Dedifferentiated amniotic fluid mesenchymal stem cell (primary cell): Measurements from ENCODE around the gene B3GALT4.
"Not testable (repeated sequence)": the region's sequence is repeated elsewhere in the genome, so short reads cannot be mapped to it uniquely, and the experiment has no call there.

Experiments
- DNase-seq: peaks from one replicate; pipeline ENCODE4 v3.0.0-alpha.2; 2016; ENCODE audit errors: extremely low spot score

B3GALT4 gene

DNA sequence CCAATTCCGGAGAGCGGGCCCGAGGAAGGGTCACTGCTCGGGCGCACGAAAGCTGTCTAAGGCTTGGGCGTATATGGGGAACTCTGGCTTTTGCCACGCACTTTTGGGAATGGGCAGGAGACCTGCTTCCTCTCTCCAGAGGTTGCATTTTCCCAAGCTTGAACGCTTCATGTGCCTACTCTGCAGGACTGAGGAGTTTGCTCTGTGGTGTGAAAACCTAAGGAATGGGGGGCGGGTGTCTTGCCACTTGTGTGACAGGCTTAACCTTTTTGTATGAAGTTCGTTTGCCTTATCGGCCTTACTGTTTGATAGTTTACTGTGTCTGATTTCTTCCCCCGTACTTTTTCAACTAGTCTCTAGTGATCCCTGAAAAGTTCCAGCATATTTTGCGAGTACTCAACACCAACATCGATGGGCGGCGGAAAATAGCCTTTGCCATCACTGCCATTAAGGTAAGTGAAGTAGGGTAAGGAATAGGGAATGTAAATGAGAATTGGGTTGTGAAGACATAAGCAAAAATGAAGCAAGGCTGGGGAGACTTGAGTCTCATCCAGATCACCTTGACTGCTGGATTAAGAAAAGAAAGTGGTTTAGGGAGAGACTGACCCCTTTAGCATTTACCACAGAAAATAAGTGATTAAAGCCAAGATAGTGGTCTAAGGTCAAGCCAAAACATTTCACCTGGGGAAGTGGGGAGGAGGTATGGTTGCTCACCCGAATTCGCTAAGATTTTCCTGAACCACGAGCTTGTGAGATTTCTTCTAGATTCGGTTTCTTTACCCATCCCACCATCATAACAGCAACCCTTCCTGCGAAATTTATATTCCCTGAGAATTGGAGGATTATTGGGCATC is 4.4 kb upstream of the B3GALT4 start:
- DNase-seq, result no peak

DNA sequence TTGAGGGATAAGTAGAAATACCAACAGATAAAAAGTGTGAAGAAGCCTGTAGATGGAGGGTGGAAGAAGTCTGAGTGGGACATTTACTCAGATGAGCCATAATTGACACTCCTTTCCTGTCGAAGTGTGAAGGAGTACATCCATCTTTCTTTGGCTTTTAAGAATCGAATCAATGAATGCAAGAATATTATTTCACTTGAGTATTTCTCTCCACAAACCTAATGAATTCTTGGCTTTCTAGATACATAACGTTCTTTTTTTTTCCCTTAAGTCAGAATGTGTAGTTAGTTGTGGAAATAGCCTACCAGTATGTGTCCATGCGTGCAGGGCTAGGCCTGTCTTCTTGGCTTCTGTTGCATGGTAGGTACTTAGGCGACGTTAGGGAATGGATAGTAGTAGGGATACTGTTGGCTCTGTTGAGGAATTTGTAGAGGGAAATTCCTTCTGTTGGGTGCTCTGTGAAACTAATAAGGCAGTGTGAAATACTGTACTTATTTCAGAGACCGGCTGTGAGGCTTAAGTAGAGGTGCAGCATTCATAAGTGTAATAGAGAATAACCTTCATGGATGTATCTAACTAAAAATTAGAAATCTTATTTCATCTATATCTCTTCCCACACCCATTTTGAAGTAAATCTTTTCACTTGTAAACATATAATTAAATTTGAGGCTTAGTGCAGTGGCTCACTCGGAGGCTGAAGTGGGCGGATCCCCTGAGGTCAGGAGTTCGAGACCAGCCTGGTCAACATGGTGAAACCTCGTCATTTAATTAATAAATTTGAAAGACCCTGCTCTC is 3.6 kb upstream of the B3GALT4 start:
- DNase-seq, result no peak

DNA sequence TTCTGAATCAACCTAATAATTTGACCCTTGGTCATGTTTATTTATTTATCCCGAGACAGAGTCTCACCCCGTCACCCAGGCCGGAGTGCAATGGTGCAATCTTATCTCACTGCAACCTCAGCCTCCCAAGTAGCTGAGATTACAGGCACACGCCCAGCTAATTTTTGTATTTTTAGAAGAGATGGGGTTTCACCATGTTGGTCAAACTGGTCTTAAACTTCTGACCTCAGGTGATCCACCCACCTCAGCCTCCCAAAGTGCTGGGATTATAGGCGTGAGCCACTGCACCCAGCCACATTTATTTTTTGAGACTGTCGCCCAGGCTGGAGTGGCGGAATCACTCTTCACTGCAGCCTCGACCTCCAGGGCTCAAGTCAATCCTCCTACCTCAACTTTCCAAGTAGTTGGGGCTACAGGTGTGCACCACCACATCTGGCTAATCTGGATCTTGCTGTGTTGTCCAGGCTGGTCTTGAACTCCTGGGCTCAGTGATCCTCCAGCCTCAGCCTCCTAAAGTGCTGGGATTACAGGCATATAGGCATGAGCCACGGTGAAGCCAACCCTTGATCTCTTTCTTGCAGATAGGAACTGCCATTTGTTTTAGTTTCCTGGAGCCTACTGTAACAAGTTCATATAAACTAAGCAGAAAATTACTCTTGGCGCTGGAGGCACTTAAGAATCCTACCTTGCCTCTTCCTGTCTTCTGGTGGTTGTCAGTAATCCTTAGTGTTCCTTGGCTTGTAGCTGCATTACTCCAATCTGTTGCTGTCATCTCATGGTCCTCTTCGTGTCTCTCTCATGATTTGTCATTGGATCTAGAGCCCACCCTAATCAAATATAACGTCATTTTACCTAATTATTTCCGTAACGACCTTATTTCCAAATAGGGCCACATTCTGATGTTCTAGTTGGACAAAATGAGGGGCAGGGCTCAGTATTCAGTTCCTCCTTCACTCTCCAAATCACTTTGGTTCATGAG is 2.7 kb upstream of the B3GALT4 start:
- no peak for DNase-seq

DNA sequence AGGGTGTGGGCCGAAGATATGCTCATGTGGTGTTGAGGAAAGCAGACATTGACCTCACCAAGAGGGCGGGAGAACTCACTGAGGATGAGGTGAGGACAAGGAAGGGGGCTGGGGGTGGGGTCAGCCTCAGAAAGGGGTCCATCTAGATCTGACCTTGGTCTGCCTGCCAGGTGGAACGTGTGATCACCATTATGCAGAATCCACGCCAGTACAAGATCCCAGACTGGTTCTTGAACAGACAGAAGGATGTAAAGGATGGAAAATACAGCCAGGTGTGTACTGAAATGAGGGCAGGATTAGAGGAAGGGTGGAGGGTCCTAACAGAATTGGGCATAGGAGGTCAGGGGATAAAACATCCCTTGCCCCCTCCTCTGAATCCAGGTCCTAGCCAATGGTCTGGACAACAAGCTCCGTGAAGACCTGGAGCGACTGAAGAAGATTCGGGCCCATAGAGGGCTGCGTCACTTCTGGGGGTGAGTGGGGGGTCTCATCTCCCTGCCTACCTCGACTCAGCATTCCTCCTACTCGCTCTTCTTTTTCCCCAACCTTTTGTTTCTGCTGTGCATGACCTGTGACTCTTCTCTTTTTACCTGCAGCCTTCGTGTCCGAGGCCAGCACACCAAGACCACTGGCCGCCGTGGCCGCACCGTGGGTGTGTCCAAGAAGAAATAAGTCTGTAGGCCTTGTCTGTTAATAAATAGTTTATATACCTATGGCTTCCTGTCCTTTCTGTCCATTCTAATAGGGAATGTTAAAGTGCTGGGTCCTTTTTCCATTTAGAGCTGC is 935 bp upstream of the B3GALT4 start:
- DNase-seq, result not testable (repeated sequence)

DNA sequence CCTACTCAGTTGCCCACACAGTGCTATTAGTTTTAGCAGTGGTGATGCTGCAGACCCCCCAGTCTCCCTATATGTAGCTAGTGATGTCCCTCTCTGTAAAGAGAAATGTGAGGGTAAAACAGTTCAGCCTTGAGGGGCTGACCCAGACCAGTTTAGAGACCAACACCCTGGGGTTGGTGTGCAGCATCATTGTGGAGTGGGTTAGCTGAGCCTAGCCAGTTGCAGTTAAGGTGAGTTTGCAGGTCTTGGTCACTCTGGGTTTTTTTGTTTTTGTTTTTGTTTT is 401 bp upstream of the B3GALT4 start:
- no peak for DNase-seq

DNA sequence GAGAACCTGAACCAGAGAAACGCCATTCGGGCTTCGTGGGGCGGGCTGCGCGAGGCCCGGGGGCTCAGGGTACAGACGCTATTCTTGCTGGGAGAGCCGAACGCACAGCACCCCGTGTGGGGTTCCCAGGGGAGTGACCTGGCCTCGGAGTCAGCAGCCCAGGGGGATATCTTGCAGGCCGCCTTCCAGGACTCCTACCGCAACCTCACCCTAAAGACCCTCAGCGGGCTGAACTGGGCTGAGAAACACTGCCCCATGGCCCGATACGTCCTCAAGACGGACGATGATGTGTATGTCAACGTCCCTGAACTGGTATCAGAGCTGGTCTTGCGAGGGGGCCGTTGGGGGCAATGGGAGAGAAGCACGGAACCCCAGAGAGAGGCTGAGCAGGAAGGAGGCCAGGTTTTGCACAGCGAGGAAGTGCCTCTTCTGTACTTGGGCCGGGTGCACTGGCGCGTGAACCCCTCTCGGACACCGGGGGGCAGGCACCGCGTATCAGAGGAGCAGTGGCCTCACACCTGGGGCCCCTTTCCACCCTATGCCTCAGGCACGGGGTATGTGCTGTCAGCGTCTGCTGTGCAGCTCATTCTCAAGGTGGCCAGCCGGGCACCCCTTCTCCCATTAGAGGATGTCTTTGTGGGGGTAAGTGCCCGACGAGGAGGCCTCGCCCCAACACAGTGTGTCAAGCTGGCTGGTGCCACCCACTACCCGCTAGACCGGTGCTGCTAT is 904 bp downstream of the B3GALT4 start:
- no peak for DNase-seq

DNA sequence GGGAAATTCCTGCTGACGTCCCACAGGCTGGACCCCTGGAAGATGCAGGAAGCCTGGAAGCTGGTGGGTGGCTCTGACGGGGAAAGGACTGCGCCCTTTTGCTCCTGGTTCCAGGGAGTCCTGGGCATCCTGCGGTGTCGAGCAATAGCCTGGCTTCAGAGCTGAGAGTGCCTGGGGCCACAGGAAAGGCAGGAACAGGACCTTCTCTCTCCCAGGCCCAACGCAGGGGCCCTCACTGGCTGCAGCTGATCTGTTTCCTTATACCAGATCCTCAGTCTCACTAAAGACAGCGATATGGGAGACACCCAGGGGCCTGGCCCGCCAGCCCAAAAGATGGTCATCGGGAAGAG is 1.4 kb downstream of the B3GALT4 start:
- no peak for DNase-seq

DNA sequence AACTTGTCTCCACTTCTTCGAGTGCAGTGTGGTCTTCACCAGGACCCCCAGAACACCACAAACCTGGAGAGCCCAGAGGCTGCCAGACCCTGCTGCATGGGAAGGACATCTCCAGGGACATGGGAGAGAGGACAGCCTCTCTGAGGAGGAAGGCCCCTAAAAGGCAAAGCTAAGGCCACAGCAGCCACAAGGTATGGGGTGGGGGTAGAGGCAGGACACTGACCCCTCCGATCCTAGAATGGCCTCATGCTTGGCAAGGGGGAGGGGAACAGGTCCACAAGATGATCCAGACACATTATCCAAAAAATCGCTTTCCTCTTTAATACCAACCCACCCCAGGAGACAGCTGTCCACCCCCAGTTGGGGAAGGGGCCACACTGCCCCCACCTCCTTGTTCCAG is 1.9 kb downstream of the B3GALT4 start:
- DNase-seq, result no peak

DNA sequence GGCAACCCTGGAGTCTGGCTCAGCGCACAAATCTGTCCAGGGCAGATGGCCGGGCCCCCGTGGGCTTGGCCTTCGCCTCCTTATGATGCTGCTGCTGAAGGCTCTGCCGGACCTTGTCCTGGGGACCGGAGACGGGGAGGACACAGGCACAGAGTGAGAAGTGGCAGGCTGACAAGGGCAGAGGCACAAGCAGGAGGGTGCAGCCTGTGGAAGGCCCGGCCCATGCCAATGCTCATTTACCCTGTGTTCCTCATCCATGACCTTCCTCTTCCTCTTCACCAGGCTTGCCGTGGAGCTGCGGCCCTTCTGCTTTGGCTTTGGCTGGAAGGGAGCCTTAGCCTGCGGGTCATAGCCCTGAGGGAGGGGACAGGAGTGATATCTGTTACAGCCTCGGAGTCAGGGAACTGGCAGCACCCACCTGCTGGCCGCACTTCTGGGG is 2.4 kb downstream of the B3GALT4 start:
- DNase-seq, result no peak

DNA sequence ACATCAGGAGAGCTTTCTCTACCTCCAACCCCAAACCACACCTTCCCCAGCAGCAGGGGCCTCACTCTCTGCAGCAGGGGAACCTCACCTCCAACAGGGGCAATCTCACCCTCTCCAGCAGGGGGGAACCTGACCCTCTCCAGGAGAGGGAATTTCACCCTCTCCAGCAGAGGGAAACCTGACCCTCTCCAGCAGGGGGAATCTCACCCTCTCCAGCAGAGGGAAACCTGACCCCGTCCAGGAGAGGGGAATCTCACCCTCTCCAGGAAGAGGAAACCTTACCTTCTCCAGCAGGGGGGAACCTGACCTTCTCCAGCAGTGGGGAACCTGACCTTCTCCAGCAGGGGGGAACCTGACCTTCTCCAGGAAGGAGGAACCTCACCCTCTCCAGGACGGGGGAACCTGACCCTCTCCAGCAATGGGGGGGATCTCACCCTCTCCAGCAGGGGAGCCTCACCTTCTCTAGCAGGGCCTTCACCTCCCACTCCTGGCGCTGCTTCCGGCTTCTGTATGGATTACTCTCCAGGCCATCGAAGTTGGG is 3.1 kb downstream of the B3GALT4 start:
- no peak for DNase-seq

DNA sequence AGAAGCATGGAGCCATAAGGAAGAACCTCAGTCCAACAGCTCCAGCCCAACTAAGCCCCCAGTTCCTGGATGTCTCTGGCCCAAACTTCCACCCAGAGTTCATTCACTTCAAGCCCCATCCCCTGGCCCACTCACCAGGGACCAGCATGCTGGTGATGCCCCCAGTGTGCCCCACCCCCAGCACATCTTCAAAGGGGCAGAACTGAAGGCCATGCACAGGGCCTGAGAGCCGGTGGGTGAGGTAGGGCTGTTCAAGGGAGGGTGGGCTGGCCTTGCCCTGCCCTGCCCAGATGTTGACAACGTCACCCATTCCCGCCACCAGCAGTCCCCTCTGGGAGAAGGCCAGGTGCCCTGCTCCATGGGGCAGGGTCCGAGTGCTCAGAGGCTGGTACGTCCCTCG is 3.6 kb downstream of the B3GALT4 start:
- no peak for DNase-seq

DNA sequence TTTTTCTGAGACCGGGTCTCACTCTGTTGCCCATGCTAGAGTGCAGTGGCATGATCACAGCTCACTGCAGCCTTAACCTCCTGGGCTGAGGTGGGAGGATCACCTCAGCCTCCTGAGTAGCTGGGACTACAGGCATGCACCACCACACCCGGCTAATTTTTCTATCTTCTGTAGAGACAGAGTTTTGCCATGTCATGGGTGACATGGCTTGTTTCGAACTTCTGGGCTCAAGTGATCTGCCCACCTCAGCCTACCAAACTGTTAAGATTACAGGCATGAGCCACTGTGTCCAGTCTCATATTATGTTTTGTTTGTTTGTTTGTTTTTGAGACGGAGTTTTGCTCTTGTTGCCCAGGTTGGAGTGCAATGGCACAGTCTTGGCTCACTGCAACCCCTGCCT is 8.3 kb downstream of the B3GALT4 start:
- not testable (repeated sequence) for DNase-seq

DNA sequence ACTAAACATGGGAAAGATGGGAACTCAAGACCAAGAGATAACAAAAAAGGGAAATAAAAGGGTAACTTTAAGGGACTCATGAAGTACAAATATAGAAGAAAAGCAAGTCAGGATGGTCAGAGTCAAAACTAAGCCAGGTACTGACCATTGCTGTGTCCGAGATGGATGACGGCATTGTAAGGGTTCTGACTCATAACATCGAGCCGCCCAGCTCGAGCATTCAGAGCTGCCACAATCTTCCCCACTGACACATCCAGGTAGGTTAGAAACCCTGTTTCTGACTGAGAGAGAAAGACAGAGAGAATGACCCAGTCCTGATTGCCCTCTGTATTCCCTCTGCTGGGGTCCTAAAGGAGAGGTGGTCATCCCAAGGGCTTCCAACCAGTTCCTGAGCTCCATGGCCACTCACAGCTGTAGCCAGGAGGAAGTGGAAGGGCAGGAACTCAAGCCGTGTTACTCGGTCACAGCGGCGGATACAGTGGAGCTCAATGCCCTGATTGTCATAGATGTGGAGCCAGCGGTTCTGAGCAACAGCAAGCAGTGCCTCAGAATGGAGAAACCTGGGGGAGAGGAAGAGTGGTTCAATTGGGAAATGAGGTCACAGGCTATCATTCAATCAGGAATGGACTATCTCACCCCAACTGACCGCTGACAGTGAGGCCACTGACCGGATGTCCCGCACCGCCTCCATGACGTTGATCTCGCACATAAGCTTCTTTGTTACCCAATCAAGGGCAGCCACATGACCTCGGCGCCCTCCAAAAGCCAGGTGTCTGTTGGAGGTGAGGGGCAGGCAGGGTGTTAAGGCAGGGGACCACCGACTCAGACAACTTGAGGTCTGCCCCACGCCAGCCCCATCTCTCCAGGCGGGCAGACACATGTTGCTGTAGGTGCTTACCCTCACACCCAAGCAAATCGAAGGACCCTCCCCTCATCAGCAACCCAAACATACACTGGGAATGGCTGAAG is 10.3 kb downstream of the B3GALT4 start:
- no peak for DNase-seq

DNA sequence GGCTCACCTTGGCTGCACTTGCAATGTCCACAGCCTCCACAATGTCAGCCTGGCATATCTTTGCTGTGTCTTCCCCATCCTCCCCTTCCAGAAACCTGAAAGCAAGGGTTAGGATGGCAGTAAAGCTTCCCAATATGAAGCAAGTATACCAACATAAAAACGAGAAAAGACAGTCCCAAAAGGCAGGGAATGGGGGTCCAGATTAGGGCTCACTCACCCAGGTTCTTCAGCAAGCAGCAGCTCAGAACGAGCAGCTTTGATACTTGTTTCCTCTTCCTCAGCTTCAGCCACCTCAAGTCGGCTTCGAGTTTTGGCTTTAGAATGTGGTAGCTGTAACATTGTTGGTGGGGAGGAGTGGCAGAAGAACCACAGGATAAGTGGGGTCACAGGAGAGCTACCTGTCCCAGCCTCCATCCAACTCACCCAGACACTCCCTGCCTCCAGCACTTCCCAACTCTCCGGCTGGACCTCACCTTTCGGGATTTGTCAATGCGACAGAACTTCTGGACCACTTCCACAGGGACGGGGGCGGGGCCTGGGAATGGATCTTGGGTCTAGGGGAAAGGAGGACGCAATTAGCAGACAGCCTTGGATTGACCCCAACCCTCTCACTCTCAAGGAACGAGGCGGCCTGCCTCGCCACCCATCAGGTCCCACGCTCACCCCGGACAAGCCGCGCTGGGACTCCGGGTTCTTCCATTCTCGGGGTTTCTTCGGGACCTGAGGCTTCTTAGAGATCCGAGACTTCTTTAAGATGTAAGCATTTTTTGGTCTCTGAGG is 11.4 kb downstream of the B3GALT4 start:
- no peak for DNase-seq

DNA sequence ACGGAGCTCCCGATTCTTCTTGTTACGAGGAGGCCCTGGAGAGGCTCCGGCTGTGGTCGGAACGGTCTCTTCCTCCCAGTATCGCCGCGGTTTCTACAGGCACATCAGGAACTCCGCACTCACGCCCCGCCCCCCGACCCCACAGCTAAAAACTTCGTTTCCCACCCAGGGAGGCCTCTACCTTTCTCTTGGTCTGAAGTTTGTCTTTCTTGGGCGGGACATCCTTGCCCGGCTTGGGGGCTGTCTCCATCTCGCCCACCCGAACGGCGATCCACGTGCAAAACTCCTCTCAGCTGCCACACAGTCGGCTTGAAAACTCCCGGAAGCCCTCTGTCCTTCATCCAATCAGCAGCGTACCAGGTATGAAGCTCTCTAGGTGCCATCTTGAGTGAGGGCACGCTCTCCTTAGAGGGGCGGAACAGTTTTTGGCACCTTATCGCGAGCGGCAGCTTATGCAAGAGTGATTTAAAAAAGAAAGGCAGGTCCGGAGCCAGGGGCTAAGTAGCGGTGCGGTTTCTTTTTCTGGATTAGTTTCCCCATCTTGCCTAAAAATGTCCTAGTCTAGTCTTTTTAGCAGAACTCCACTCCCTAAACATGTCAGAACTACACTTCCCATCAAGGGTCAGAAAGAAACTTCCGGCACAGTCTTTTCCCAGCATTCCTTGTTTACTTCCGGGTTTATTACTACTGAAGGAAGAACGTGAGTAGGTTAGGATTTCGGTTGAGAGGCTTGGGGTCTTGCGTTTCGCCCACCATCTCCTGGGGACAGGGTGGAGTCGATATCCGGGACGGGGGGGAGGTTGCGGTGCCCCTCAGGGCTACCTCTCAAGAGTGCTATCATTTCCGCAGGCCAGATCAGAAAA is 12.2 kb downstream of the B3GALT4 start, which contains the start of the genes PFDN6 and WDR46:
Gene PFDN6, plus strand, starts transcription at position 681 of the 863 bp plus-strand sequence. CDS start 256 bp downstream, outside the sequence.
Gene WDR46, minus strand, starts transcription at position 319 of the 863 bp plus-strand sequence. Its CDS starts 69 bp downstream, at position 250.
- peak; percentile 95 for DNase-seq

DNA sequence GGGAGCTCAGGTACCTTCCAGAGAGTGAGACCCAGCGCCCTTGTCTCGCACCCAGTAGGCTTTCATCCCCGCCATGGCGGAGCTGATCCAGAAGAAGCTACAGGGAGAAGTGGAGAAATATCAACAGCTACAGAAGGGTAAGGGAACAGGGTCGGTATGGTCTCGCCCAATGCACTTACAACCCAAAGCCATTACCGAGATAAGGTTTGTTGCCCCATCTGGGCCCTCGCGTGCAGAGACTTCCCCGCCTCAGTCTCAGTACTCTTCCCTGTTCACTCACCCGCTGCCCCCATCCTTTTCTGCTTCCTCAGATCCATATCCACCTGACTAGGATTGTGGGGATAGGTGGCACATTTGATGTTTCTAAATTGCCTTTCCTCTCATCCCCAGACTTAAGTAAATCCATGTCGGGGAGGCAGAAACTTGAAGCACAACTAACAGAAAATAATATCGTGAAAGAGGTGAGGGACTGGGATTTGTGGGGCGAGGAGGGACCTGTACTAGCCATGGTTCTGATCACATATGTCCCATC is 12.9 kb downstream of the B3GALT4 start:
- no peak for DNase-seq

DNA sequence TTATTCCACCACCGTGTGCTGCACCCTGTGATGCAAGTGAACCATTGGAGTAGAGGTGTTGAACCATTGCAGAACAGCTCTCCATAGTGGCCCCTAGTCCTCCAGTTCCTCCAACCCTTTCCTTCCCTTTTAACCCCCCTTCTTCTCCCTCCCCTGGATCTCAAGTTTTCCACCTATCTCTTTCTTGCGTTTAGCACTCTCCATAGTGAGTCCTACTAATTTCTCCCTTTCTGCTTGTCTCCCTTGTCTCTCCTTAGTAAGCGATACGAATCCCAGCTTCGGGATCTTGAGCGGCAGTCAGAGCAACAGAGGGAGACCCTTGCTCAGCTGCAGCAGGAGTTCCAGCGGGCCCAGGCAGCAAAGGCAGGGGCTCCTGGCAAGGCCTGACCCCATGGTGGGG is 13.5 kb downstream of the B3GALT4 start:
- no peak for DNase-seq
